ENCODE results near the gene IMMP2L.

DNA sequence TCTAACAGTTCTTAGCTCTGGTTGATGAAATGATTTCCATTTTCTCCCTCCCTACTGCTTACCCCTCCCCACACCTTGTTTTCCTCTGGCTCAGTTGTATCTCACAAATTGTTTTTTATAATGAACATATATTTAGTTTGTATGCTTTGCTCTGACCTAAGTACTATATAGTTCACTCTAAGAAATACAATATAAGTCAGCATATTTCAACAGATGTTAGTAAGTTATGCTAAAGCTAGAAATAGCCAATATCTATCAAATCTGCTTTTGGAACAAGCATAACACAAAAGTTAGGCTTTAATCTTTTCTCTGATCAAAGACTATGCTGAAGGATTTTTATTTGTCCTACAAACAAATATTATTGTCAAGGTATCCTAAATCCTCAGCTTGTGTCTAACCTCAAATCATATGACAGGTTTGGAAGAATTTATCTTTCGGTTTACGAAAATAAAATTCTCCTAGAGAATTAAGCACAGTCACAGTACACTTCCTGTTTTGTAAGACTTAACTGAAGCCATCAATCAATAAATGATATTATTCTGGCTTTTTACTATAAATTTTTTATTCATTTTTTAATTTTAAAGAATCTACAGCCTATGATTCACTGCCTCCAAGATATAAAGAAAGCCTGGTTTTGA lies 67.0 kb downstream of the IMMP2L start:
- TF ChIP-seq, protein P1, sequence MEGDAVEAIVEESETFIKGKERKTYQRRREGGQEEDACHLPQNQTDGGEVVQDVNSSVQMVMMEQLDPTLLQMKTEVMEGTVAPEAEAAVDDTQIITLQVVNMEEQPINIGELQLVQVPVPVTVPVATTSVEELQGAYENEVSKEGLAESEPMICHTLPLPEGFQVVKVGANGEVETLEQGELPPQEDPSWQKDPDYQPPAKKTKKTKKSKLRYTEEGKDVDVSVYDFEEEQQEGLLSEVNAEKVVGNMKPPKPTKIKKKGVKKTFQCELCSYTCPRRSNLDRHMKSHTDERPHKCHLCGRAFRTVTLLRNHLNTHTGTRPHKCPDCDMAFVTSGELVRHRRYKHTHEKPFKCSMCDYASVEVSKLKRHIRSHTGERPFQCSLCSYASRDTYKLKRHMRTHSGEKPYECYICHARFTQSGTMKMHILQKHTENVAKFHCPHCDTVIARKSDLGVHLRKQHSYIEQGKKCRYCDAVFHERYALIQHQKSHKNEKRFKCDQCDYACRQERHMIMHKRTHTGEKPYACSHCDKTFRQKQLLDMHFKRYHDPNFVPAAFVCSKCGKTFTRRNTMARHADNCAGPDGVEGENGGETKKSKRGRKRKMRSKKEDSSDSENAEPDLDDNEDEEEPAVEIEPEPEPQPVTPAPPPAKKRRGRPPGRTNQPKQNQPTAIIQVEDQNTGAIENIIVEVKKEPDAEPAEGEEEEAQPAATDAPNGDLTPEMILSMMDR (IDR thresholded peaks at IDR 0.05): no peak
- no peak for TF ChIP-seq POLR2A (IDR thresholded peaks at IDR 0.05; ENCODE audit: low read depth)
- TF ChIP-seq POLR2AphosphoS5 (IDR thresholded peaks at IDR 0.05): no peak
- TF ChIP-seq EP300 (IDR thresholded peaks at IDR 0.05): no peak

Measured in esophagus muscularis mucosa (tissue), 4 donors.